ENCODE measurements around the gene NEUROG3. TPM values are rescaled to one million over a fixed set of nuclear protein-coding genes. Genes with fewer than 3 reads are reported as not detected.

NEUROG3 gene
- total and polyA plus RNA-seq, 4 donors = 0.05 TPM; not detected in 3

- TF ChIP-seq, protein P1, sequence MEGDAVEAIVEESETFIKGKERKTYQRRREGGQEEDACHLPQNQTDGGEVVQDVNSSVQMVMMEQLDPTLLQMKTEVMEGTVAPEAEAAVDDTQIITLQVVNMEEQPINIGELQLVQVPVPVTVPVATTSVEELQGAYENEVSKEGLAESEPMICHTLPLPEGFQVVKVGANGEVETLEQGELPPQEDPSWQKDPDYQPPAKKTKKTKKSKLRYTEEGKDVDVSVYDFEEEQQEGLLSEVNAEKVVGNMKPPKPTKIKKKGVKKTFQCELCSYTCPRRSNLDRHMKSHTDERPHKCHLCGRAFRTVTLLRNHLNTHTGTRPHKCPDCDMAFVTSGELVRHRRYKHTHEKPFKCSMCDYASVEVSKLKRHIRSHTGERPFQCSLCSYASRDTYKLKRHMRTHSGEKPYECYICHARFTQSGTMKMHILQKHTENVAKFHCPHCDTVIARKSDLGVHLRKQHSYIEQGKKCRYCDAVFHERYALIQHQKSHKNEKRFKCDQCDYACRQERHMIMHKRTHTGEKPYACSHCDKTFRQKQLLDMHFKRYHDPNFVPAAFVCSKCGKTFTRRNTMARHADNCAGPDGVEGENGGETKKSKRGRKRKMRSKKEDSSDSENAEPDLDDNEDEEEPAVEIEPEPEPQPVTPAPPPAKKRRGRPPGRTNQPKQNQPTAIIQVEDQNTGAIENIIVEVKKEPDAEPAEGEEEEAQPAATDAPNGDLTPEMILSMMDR (IDR thresholded peaks at IDR 0.05; ENCODE audit: control extremely low read depth, extremely low read depth) = no peak
- no peak for DNase-seq
- ATAC-seq (ENCODE audit: insufficient read depth, low FRiP score) = no peak
- Histone ChIP-seq H3K27ac (ENCODE audit: low read depth in 1 of 2, low read length in 1 of 2) (no peak overlapping the region), H3K4me1 (ENCODE audit: control insufficient read depth in 5 of 5, insufficient read depth in 5 of 5, low read length in 5 of 5) (no peaks in the 10 kb centered on the region), H3K36me3 (ENCODE audit: control insufficient read depth in 4 of 4, insufficient read depth in 4 of 4, low read length in 4 of 4) (no peaks in the 10 kb centered on the region), H3K9me3 (ENCODE audit: control insufficient read depth in 4 of 4, insufficient read depth in 3 of 4, low read length in 3 of 4) (no peaks in the 10 kb centered on the region), H3K4me3 (no peak overlapping the region), H3K27me3 (ENCODE audit: control insufficient read depth in 3 of 3, insufficient read depth in 3 of 3, low read length in 2 of 3) (peaks cover 26 to 61% (median 56%) of the 10 kb centered on the region in 3 donors), H3K9ac (ENCODE audit: insufficient read depth in 1 of 2, low read length in 2 of 2) (no peak overlapping the region)
- WGBS, 2 donors = 5% methylated on average over 32 of the region's 32 CpGs
Measured at GRCh38 chr10:69578508-69578991, 5.3 kb upstream of the NEUROG3 start.

- TF ChIP-seq, protein P1 (IDR thresholded peaks at IDR 0.05; ENCODE audit: control extremely low read depth, extremely low read depth) = no peak
- no peaks in the 10 kb centered on the region for H3K9me3 ChIP-seq (ENCODE audit: control insufficient read depth in 4 of 4, insufficient read depth in 3 of 4, low read length in 3 of 4)
- H3K4me1 ChIP-seq (ENCODE audit: control insufficient read depth in 5 of 5, insufficient read depth in 5 of 5, low read length in 5 of 5) = peaks cover 0 to 9% (median 0%) of the 10 kb centered on the region in 5 donors
- H3K9ac ChIP-seq (ENCODE audit: insufficient read depth in 1 of 2, low read length in 2 of 2) = no peak overlapping the region
- ATAC-seq (ENCODE audit: insufficient read depth, low FRiP score) (no peak), DNase-seq (no peak)
- WGBS, 2 donors = 2% methylated on average over 45 to 51 of the region's 51 CpGs
- H3K4me3 ChIP-seq = no peak overlapping the region
- H3K27ac ChIP-seq (ENCODE audit: low read depth in 1 of 2, low read length in 1 of 2) = no peak overlapping the region
- H3K27me3 ChIP-seq (ENCODE audit: control insufficient read depth in 3 of 3, insufficient read depth in 3 of 3, low read length in 2 of 3) = peaks cover 26 to 69% (median 57%) of the 10 kb centered on the region in 3 donors
- no peaks in the 10 kb centered on the region for H3K36me3 ChIP-seq (ENCODE audit: control insufficient read depth in 4 of 4, insufficient read depth in 4 of 4, low read length in 4 of 4)
Measured at GRCh38 chr10:69577268-69578232, 4.3 kb upstream of the NEUROG3 start.

- peaks cover 0 to 4% (median 0%) of the 10 kb centered on the region in 4 donors for H3K9me3 ChIP-seq (ENCODE audit: control insufficient read depth in 4 of 4, insufficient read depth in 3 of 4, low read length in 3 of 4)
- peaks cover 0 to 15% (median 0%) of the 10 kb centered on the region in 5 donors for H3K4me1 ChIP-seq (ENCODE audit: control insufficient read depth in 5 of 5, insufficient read depth in 5 of 5, low read length in 5 of 5)
- no peak overlapping the region for H3K27ac ChIP-seq (ENCODE audit: low read depth in 1 of 2, low read length in 1 of 2)
- ATAC-seq (ENCODE audit: insufficient read depth, low FRiP score) (no peak), DNase-seq (no peak)
- no peak overlapping the region for H3K9ac ChIP-seq (ENCODE audit: insufficient read depth in 1 of 2, low read length in 2 of 2)
- no peak overlapping the region for H3K4me3 ChIP-seq
- peaks cover 26 to 80% (median 62%) of the 10 kb centered on the region in 3 donors for H3K27me3 ChIP-seq (ENCODE audit: control insufficient read depth in 3 of 3, insufficient read depth in 3 of 3, low read length in 2 of 3)
- TF ChIP-seq, protein P1 (IDR thresholded peaks at IDR 0.05; ENCODE audit: control extremely low read depth, extremely low read depth) = no peak
- no peaks in the 10 kb centered on the region for H3K36me3 ChIP-seq (ENCODE audit: control insufficient read depth in 4 of 4, insufficient read depth in 4 of 4, low read length in 4 of 4)
- WGBS, 2 donors = 4% methylated on average over 28 of the region's 28 CpGs
Measured at GRCh38 chr10:69576334-69577011, 3.3 kb upstream of the NEUROG3 start.

Measured in lung (tissue), 12 donors.